ENCODE results near the gene TXNIP. TPM values are rescaled to one million over a fixed set of nuclear protein-coding genes. Genes with fewer than 3 reads are reported as not detected.

TXNIP gene
- total RNA-seq, 1 experiment from 2014 or later: 23.2 TPM

- H3K4me1 Mint-ChIP-seq: peaks cover 11 to 14% of the 10 kb centered on the region in 2 experiments
- Histone ChIP-seq H3T11ph (ENCODE audit: low read length) (no peak overlapping the region), H2AFZ (ENCODE audit: low read length) (no peak overlapping the region), H2BK15ac (ENCODE audit: low read depth, low read length) (no peak overlapping the region), H3K14ac (ENCODE audit: insufficient read depth, low read length) (no peak overlapping the region), H3K9me3 (ENCODE audit: control insufficient read depth, low read depth, low read length) (no peaks in the 10 kb centered on the region), H3K27me3 (ENCODE audit: insufficient read depth, low read length) (no peaks in the 10 kb centered on the region), H3K9ac (ENCODE audit: extremely low read depth, insufficient read length, low read length) (no peak overlapping the region), H4K20me1 (ENCODE audit: control insufficient read depth, insufficient read depth, insufficient read length) (no peaks in the 10 kb centered on the region), H3K18ac (ENCODE audit: insufficient read length, low read depth, low read length) (no peak overlapping the region), H2BK20ac (ENCODE audit: low read depth, low read length, poor library complexity, severe bottlenecking) (no peak overlapping the region), H2BK12ac (ENCODE audit: insufficient read length, low read depth, low read length) (no peak overlapping the region), H3K4me1 (ENCODE audit: insufficient read depth, low read length) (peaks cover 6% of the 10 kb centered on the region; the same call in 1 of the 2 replicates), H4K91ac (ENCODE audit: insufficient read length, low read depth, low read length) (no peak overlapping the region), H3K79me2 (ENCODE audit: insufficient read depth, low read length) (no peaks in the 10 kb centered on the region), H4K8ac (replicated peaks; ENCODE audit: insufficient read length, low read depth, low read length) (no peak overlapping the region), H3K27ac (ENCODE audit: insufficient read length, low read depth, low read length) (no peak overlapping the region), H2BK120ac (ENCODE audit: low read depth, low read length, poor library complexity, severe bottlenecking) (no peak overlapping the region), H3K4ac (ENCODE audit: low read depth, low read length) (no peak overlapping the region), H3K23me2 (ENCODE audit: insufficient read length, low read depth, low read length, poor library complexity, severe bottlenecking) (no peaks in the 10 kb centered on the region), H3K56ac (ENCODE audit: insufficient read length, low read depth, low read length) (no peak overlapping the region), H2AK5ac (ENCODE audit: insufficient read length, low read length) (no peak overlapping the region), H3K79me1 (ENCODE audit: insufficient read depth, low read depth, low read length, poor library complexity, severe bottlenecking) (no peaks in the 10 kb centered on the region), H2BK5ac (ENCODE audit: insufficient read length, low read length) (no peak overlapping the region), H4K5ac (ENCODE audit: insufficient read length, low read depth, low read length) (no peak overlapping the region), H3K4me2 (ENCODE audit: insufficient read depth, insufficient read length, low read length) (no peak overlapping the region), H3K23ac (ENCODE audit: insufficient read length, low read depth, low read length) (no peak overlapping the region)
- WGBS (ENCODE audit: extremely low coverage, insufficient read length, low lambda C conversion rate): no CpG with 5 or more reads among the region's 6 CpGs
- H3K9me3 Mint-ChIP-seq: no peaks in the 10 kb centered on the region
- DNase-seq: no peak
- H3K27me3 Mint-ChIP-seq (ENCODE audit: low read depth): no peaks in the 10 kb centered on the region
- H3K4me3 Mint-ChIP-seq: no peak overlapping the region
- H3K27ac Mint-ChIP-seq: no peak overlapping the region; a peak in 1 of 7 replicates
- H3K36me3 Mint-ChIP-seq (ENCODE audit: insufficient read depth in 1 of 3, low read depth in 3 of 3): no peaks in the 10 kb centered on the region
- TF ChIP-seq CTCF (conservative IDR thresholded peaks at IDR 0.05): no peak
Measured at GRCh38 chr1:145942871-145943270, 53.5 kb downstream of the TXNIP start.

Other genes with a start within 250 kb of the TXNIP start
- 10.8 and 11.0 TPM in 2 replicates for gene RNF115, start 172.5 kb downstream of the TXNIP start, total RNA-seq (2021)
- gene POLR3C, start 172.4 kb downstream of the TXNIP start, total RNA-seq (2021): 33.4 and 37.2 TPM in 2 replicates
- gene NUDT17, start 150.9 kb downstream of the TXNIP start, total RNA-seq (2021): 3.0 and 4.0 TPM in 2 replicates
- 33.9 TPM in 2 replicates for gene PIAS3, start 137.5 kb downstream of the TXNIP start, total RNA-seq (2021)
- gene ANKRD35, start 110.7 kb downstream of the TXNIP start, total RNA-seq (2021): 0.18 and 0.28 TPM in 2 replicates
- 0.04 and 0.09 TPM in 2 replicates for gene ITGA10, start 86.5 kb downstream of the TXNIP start, total RNA-seq (2021)
- gene PEX11B, start 77.9 kb downstream of the TXNIP start, total RNA-seq (2021): 11.2 and 13.7 TPM in 2 replicates
- 298 and 306 TPM in 2 replicates for gene RBM8A, start 69.1 kb downstream of the TXNIP start, total RNA-seq (2021)
- 5.9 TPM in 2 replicates for gene LIX1L, start 38.6 kb downstream of the TXNIP start, total RNA-seq (2021)
- gene ANKRD34A, start 32.0 kb downstream of the TXNIP start, total RNA-seq (2021): 0.20 and 0.39 TPM in 2 replicates
- gene POLR3GL, start 31.9 kb downstream of the TXNIP start, total RNA-seq (2021): 6.0 and 7.9 TPM in 2 replicates
- gene HJV, start 25.2 kb upstream of the TXNIP start, total RNA-seq (2021): not detected in 2 replicates
- 0.35 and 0.50 TPM in 2 replicates for gene NBPF10, start 148.2 kb upstream of the TXNIP start, total RNA-seq (2021)
- 8.1 and 9.9 TPM in 2 replicates for gene NOTCH2NLA, start 232.4 kb upstream of the TXNIP start, total RNA-seq (2021)

Data from H9 (cell line).